ENCODE results near the gene ATOH8. TPM values are rescaled to one million over a fixed set of nuclear protein-coding genes. Genes with fewer than 3 reads are reported as not detected.
A peak's percentile ranks its signal among the peaks of the same experiment; 100 is the strongest.

The ATOH8 gene
- total RNA-seq, 1 donor from 2014 or later = not detected

GRCh38 chr2:85741833-85742455, 11.8 kb upstream of the ATOH8 start:
- no peak for DNase-seq
- ChIA-PET CTCF (interaction anchor here (1.4 kb wide), 1 partner anchor 13 kb away, joined by 3 read pairs; no protein-coding TSS in a partner anchor), POLR2A (interaction anchor here (0.6 kb wide), 1 partner anchor 10 kb away, joined by 3 read pairs; no protein-coding TSS in a partner anchor)
- no peaks in the 10 kb centered on the region for H3K36me3 Mint-ChIP-seq (ENCODE audit: low read depth)
- peaks cover 19% of the 10 kb centered on the region for H3K4me1 Mint-ChIP-seq
- no peak for TF ChIP-seq CTCF (IDR thresholded peaks at IDR 0.05)
- peaks cover 33% of the 10 kb centered on the region for H3K27me3 Mint-ChIP-seq
- no peak for ATAC-seq (ENCODE audit: low read depth)
- H3K4me3 Mint-ChIP-seq = no peak overlapping the region
- H3K27ac Mint-ChIP-seq = no peak overlapping the region
- no peaks in the 10 kb centered on the region for H3K9me3 Mint-ChIP-seq
- intact Hi-C loops (cut with micrococcal nuclease) = no loop called here

- DNase-seq (no peak), ATAC-seq (ENCODE audit: low read depth) (no peak)
- H3K27ac Mint-ChIP-seq = no peak overlapping the region
- peaks cover 33% of the 10 kb centered on the region for H3K4me1 Mint-ChIP-seq
- H3K36me3 Mint-ChIP-seq (ENCODE audit: low read depth) = no peaks in the 10 kb centered on the region
- intact Hi-C loops (cut with micrococcal nuclease) = no loop called here
- TF ChIP-seq CTCF (IDR thresholded peaks at IDR 0.05) = no peak
- ChIA-PET POLR2A (no interaction called here), CTCF (interaction anchor here (0.8 to 1.6 kb wide), 3 partner anchors 15 to 337 kb away, joined by 3 to 4 read pairs (median 3); no protein-coding TSS in a partner anchor)
- peaks cover 33% of the 10 kb centered on the region for H3K27me3 Mint-ChIP-seq
- H3K9me3 Mint-ChIP-seq = peaks cover 3% of the 10 kb centered on the region
- no peak overlapping the region for H3K4me3 Mint-ChIP-seq
Observed at GRCh38 chr2:85743304-85743978, 10.3 kb upstream of the ATOH8 start.

GRCh38 chr2:85744055-85744454, 9.7 kb upstream of the ATOH8 start:
- Mint-ChIP-seq H3K27ac (no peak overlapping the region), H3K4me1 (peaks cover 39% of the 10 kb centered on the region), H3K27me3 (peaks cover 32% of the 10 kb centered on the region), H3K4me3 (no peak overlapping the region), H3K9me3 (peaks cover 3% of the 10 kb centered on the region), H3K36me3 (ENCODE audit: low read depth) (no peaks in the 10 kb centered on the region)
- POLR2A ChIA-PET = no interaction called here
- TF ChIP-seq CTCF (IDR thresholded peaks at IDR 0.05) = no peak
- CTCF ChIA-PET = interaction anchor here (1.0 to 1.6 kb wide), 2 partner anchors 15 to 336 kb away, joined by 3 read pairs; no protein-coding TSS in a partner anchor
- ATAC-seq (ENCODE audit: low read depth) (no peak), DNase-seq (no peak)
- intact Hi-C loops (cut with micrococcal nuclease) = no loop called here

GRCh38 chr2:85744741-85745601, 8.8 kb upstream of the ATOH8 start:
- CTCF ChIA-PET = interaction anchor here (1.0 to 1.6 kb wide), 3 partner anchors 16 to 335 kb away, joined by 3 read pairs; no protein-coding TSS in a partner anchor

More at GRCh38 chr2:85744741-85745601, 8.8 kb upstream of the ATOH8 start:
- peaks cover 42% of the 10 kb centered on the region for H3K4me1 Mint-ChIP-seq
- no peak for TF ChIP-seq CTCF (IDR thresholded peaks at IDR 0.05)
- H3K4me3 Mint-ChIP-seq = peak overlapping the region; percentile 8
- ATAC-seq (ENCODE audit: low read depth) = peak; percentile 59
- intact Hi-C loops (cut with micrococcal nuclease) = no loop called here
- H3K36me3 Mint-ChIP-seq (ENCODE audit: low read depth) = no peaks in the 10 kb centered on the region
- H3K27ac Mint-ChIP-seq = no peak overlapping the region
- peaks cover 26% of the 10 kb centered on the region for H3K27me3 Mint-ChIP-seq
- POLR2A ChIA-PET = interaction anchor here (0.7 kb wide), 2 partner anchors 62 to 229 kb away, joined by 4 to 7 read pairs; no protein-coding TSS in a partner anchor
- H3K9me3 Mint-ChIP-seq = peaks cover 3% of the 10 kb centered on the region
- DNase-seq = no peak
